HG02840 (cell line): ENCODE measurements around the gene CACNA1F.

Experiments
- ATAC-seq: cut with Tn5 transposase; IDR thresholded peaks from one replicate; pipeline ENCODE4 v1.9.1; 2021; ENCODE audit warnings: mild to moderate bottlenecking, moderate library complexity, moderate number of reproducible peaks; ENCODE audit not compliant: unreplicated experiment, low FRiP score

Gene CACNA1F

DNA sequence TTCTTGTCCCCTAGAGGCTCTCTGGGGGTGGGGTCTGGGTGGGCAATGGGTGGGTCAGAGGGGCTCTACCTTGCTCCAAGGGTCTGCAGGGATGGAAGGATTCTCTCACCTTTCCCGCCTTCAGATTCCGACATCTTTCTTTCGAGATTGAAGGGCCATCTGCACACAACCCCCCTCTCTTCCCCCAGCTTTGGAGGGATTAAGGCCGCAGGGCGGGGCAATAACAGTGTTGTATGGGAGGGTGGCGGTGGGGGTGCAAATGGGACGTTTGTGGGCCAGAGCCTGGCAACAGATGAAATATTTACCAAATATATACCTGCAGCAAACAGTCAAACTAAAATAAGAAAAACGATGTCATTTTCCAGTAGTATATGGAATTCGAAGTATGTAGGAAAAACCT, at the start of gene CACNA1F:
Gene CACNA1F (minus strand): TSS at position 165 of the 400 bp plus-strand sequence. CDS start 31 bp downstream, at position 134.
- no peak for ATAC-seq

DNA sequence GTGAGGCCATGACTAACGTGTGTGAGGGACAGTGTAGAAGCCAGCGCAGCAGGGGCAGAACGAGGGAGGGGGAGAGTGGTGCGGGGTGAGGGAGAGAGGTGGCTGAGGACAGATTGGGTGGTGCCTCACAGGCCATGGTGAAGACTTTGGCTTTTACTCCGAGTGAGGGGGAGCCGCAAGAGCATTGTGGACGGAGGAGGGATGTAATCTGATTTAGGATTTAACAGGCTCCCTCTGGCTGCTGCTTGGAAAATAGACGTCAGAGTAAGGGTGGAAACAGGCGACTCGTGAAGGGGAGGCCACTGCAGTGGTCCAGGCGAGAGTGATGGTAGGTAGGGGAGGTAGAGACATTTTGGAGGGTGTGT, 49.5 kb upstream of the CACNA1F start:
- ATAC-seq, result no peak

DNA sequence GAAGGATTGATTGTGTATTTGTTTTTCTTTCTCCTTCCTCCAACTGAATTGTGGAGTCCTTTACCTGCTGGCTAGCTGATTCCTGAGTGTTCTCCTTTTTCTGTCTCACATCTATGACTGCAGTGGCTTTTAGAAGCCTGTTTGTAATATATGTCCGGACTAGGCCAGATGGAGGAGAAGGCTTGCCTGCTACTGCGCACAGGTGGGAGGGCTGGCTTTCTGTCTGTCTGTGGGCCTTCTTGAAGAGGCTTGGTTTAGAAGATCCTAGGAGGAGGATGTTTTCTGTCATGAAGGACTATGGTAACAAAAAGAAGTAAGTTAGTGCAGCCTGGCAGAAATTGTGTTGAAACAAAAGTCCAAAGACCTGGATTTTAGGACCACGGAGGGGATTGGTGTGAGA, 44.9 kb upstream of the CACNA1F start:
- ATAC-seq, result no peak

DNA sequence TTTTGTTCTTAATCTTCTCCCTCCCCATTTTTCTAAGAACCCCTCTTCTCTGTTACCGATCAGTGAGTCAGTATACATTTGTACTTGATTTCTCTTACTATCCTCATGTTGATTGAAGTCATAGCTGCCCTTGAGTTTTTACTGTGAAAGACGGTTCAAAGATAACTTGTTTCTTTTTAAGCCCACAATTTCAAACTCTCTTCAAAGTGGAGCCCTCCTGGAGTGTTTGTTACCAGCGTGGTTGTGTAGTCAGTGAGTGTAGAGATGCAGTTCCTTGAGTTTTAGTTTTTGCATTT, 44.3 kb upstream of the CACNA1F start:
- ATAC-seq, result no peak

DNA sequence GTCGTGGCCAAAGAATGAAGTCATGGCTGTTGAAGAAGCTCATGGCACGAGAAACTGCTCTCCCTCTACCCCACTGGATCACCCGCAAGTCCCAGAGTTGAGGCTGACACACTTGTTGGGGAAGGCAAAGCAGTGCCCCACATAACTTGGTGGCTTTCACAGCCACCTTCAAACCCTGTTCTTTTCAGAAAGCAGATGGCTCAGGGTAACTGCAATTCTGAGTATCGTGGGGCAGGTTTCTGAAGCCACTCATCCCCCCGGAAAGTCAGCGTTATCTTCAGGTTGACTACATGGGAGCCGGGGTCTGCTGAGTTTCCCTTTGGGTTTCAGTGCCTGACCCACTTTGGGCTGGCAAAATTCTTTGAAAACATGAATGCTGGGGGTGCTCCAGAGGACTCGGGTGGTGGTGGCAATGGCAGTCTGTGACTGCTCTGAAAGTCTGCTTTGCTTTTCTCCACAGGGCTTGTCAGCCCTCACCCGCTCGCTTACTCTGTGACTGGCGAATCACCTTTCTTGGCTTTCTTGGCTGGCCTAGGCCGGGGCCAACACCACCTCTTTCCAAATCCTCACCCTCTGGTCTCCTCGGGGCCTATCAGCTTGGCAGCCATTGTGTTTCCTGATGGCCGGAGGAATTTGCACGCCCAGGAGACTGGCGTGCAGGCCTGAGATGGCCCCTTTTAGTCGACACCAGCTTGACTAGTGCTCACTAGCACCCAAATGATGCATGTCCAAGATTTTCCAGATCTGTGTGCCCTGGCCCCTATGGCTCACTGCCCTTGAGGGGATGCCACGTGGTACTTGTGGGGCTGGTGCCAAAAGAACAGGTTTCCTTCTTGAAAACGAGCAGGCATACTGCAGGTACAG, 43.8 kb upstream of the CACNA1F start:
- no peak for ATAC-seq

DNA sequence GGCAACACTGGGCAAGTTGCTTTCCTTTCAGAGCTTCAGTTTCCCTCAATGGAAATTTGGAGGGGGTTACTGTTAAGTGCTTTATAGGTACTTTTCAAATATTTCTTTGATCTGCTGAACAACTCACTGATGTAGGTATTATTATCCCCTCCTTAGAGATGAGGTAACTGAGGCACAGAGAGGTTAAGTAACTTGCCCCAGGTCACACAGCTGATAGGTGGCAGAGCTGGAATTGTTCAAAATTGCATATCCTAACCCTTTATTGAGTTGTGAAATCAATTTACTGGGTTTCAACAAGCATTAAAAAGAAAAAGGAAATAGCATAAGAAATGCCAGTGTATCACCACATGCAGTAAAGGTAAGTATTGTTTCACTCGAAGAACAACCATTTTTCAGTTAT, 43.1 kb upstream of the CACNA1F start:
- no peak for ATAC-seq

DNA sequence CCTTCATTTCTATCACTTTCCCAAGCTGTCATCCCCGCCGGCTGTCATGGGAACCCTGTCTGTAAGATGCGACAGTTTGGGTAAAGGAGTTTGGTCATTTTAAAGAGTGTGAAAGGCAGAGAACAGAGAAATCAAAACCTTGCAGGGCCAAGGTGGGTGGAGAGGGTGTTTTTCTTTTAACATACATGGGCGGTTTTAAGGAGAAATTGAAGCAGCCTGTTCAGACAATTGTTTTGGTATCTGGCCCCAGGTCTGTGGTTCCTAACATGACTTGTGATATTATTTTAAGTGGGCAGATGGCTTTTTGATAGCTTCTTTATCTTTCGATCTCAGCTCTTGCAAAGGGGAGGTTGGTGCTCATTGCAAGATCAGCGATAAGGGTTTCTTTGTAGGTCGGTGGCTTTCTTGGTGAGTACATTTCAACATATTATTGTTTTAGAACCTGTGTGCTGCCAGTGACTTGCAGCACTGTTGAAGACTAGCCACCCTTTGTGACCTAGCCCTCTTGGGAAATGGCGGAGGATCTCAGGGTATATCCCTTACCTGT, 40.1 kb upstream of the CACNA1F start:
- ATAC-seq, result no peak

DNA sequence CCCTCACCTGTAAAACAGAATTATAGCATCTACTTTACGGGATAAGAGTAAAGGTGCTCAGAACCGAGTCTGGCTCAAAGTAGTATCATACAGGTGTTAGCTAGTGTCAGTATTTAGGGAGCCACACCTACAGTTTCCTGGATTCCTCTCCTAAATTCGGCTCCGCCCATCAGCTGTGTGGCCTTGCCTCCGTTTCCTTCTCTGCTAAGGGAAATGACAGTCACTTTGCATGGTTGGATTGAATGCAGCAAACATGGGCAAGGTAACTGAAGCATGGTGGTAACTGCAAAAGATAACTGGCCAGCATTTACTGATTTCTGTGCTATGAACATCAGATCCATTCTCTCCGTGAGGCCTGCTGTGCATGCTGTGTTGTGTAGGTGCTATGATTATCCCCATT, 39.3 kb upstream of the CACNA1F start:
- ATAC-seq, result no peak

DNA sequence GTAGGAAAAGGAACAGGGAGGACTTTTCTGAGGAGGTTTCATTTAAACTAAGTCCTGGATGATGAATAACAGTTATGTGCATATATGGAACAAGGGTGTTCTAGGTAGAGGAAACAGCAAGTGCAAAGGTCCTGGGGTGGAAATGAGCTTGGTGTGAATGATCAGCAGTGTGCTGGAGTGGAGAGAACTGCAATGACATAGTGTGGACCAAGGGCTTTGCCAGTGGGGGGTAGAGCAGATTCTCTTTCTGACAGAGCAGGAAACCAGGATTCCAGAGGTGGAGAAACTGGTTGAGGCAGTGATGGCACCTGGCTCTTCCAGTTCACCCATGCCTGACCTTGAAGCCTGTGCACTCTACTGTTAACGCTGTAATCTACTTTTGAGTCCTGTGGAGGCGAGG, 38.2 kb upstream of the CACNA1F start:
- ATAC-seq, result no peak

DNA sequence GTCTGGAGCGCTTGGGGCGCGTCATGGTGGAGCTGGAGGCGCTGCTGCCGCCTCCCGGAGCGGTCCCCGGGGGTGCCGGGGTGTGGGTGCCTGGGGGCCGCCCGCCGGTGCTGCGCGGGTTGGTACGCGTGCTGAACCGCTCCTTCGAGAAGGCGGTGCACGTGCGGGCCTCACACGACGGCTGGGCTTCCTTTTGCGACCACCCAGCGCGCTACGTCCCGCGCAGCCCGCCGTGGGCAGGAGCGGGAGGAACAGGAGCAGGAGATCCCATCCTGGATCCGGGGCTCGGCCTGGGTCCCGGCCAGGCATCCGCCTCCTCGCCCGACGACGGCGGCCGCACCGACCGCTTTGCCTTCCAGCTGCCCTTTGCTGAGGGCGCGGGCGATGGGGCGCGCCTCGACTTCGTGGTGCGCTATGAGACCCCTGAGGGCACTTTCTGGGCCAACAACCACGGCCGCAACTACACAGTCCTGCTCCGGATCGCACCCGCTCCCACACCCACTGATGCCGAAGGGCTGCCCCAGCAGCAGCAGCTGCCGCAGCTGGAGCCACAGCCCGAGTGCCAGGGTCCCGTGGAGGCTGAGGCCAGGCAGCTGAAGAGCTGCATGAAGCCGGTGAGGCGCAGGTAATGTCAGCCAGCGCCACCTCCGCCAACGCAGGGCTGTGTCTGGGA, 37.2 kb upstream of the CACNA1F start:
- ATAC-seq, result no peak

DNA sequence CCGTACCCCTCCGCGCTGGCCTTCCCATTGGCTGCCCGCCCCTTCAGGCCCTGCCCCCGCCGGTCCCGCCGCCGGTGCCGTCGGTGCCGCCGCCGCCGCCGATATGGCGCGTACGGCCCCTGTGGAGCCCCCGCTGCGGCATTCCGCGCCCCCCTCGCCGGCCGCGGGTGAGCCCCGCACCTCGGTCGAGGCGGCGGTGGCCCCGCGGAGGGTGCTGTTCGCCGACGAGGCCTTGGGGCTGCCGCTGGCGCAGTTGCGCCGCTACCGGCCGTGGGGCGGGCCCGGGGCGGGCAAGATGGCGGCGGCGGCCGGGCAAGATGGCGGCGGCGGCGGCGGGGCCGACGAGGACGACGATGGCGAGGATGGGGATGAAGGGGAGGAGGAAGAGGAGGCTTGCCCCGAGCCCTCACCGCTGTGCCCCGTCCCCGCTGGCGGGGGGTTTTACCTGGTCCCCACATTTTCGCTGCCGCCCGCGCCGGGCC, 36.7 kb upstream of the CACNA1F start, which contains the start of gene PPP1R3F:
Gene PPP1R3F (plus strand): TSS at position 27 of the 482 bp plus-strand sequence. CDS start 77 bp downstream, at position 104.
- ATAC-seq, result peak; percentile 23

DNA sequence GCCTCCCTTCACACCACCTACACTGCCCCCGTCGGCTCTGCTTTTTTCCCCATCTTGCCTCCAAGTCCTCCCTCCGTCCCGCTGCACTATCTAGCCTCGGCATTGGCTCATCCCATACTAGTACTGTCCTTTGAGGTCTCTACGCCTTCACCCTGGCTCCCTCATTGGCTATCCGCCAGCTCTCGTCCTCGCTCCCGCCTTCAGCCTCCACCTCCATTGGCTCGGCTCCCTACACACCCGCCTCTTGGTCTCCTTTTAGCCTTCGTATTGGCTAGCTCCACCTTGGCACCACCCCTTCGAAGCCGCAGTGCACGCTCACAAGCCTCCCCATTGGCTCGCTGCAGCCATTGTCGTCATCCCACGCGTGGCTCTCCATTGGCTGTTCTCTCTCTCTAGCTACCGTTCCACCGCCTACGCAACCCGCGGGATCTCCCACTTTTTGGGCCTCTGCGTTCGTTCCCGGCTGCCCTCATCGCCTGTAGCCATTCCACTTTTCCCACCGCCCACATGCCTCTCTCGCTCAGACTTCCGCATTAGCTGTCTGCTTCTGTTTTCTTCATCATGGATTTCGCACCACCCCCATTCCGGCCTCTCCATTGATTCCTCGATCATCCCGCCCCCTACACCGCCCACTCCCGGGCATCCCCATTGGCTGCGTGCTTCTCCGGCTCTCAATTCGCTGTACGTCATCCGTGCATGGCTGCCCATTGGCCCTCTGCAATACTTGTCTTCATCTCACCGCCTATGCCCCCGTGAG, 36.0 kb upstream of the CACNA1F start:
- peak; percentile 83 for ATAC-seq

DNA sequence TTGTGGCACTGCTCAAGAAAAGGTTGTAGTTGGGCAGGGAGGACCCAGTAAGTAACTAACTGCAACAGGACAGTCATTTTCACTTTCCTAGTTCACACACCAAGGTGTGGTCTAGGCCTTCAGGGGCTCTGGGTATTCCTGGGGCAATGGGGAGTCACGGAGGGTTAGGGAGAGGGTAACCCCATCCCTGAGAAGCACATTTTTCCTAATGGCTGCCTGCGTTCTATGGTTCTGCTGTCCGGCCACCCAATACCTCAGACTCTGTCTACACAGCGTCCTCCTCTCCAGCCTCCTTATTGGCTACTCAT, 35.5 kb upstream of the CACNA1F start:
- ATAC-seq, result no peak

DNA sequence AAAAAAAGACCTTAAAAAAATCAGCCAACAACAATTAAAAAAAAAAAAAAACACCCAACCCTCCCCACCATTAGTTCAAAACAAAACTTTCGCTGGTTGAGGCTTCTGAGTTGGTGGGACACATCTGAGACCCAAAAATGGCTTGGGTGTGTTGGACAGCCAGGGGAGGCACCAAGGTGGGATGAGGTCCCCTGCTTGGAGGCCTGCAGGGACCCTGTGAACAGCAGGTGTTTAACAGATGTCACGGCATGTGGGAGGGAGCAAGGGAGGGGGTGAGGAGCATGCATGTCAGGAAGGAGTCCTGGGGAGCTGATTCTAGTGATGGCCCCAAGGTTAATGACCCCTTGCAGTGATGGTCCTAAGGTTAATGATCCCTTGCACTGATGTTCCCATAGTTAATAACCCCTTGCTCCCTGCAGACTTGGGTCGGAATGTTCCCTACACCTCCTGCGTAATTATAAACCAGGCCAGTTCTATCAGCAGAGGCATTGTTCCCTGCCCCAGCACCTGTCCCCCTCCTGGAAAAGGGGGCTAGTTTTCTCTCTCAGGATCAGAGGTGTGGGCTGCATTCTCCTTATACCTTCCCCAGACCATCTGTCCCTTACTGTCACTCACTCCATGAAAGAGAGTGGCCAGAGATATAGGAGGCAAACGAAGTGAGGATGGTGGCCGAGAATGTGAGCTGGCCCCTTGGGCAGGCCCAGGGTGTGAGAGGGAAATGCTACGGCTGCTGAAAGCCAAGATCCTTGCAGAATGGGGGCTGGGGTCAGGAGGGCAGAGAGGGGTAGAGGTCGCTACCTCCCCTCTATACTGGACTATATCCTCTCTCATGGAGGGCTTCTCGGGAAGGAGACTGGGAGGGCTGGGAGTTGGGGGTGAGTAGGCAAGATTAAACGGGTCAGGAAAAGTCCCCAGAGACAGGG, 33.6 kb upstream of the CACNA1F start:
- ATAC-seq, result no peak

DNA sequence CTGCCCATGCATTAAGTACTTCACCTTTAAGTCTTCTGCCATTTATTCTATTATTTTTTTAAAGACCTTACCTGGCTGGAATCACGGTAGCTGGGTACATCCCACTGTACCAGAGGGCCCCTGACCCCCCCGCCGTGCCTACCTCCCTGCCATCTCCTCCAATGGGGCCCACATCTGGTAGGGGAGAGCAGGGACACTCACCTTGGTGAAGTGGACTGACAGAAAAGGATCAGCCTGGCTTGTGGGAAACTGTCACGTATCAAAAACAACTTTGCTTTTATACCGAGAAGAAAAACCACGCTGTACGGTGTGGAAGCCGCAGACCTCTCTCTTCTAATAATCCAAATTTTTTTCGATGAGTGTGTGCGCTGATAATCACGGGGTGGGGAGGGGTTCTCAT, 31.3 kb upstream of the CACNA1F start, which contains the start of gene FOXP3:
Gene FOXP3 (minus strand): TSS at position 251 of the 400 bp plus-strand sequence. CDS start 6,205 bp downstream, outside the sequence.
- ATAC-seq, result no peak

DNA sequence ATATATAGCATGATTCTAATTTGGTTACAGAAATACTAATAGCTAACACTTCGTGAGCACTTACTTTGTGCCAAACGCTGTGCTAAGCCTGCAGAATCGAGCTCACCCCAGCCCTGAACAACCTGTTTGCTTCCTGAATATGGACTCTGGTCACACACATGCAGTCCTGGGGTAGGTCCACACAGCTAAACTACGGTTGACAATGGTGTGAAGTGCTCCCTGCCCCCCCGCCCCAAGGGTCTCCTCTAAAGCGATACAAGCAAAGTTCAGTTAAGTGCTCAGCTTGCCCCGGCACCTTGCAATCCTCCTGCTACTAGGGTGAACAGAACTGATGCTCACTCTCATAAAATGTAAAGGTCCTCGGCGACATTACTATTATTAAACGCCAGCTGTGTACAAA, 30.5 kb upstream of the CACNA1F start:
- no peak for ATAC-seq

DNA sequence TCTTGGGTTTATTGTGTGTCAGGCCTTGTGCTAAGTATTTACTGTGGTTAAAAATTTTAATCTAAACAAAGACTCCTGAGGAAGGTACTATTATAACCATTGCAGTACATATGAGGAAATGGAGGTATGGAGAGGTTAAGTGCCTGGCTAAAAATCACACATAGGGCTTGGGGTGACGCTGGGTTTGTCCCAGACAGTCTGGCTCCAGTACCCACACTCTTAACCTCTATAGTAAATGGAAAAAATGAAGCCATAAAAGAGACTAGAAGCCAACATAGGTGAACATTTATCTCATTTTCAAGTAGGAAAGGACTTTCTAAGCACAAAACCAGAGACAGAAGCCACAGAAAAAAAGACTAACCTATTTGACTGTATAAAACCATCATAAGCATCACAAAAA, 29.5 kb upstream of the CACNA1F start:
- ATAC-seq, result no peak

DNA sequence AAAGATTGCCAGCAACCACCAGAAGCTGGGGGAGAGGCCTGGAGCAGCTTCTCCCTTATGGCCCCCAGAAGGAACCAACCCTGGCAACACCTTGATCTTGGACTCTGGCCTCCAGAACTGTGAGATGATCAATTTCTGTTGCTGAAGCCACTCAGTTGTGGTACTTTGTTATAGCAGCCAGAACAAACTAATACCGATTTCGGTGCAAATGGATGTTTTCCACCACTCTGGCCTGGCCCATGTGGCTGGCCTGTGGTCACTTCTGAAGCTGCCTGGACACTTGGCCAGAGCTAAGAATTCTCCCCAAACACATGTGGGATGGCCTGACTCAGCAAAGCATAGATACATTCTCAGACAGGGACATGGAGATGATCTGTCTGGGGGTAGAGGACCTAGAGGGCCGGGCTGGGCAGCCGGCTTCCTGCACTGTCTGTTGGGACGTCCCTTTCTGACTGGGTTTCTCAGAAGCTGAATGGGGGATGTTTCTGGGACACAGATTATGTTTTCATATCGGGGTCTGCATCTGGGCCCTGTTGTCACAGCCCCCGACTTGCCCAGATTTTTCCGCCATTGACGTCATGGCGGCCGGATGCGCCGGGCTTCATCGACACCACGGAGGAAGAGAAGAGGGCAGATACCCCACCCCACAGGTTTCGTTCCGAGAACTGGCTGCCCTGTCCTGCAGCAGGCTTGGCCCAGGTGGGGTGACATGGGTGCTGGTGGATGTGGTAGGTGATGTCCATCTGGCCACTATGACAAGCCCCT, 27.3 kb upstream of the CACNA1F start:
- ATAC-seq, result no peak

DNA sequence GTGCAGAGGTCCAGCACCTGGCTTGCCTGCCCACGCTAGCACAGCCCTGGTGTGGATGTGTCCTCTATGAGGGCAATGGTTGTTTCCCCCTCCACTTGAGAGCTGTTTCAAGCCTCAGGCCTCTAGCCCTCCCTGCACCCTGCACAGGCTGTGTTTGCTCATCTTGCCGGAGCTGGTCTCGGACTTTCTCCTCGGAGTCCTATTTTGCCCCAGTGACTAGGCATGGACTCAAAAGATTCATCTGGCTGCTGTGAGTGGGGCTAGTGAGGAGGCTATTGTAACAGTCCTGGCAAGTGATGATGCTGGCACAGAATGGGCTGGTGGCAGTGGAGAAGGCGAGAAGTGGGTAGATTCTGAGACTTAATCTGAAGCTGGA, 25.6 kb upstream of the CACNA1F start:
- no peak for ATAC-seq
